ENCODE data around the gene KANK4. TPM values are rescaled to one million over a fixed set of nuclear protein-coding genes. Genes with fewer than 3 reads are reported as not detected.

Gene KANK4
- total and polyA plus RNA-seq, 2 of the 8 experiments (the other 6 are each of a cell fraction or from before 2014, with no cell fraction given), result 0.22 to 0.26 TPM

DNA sequence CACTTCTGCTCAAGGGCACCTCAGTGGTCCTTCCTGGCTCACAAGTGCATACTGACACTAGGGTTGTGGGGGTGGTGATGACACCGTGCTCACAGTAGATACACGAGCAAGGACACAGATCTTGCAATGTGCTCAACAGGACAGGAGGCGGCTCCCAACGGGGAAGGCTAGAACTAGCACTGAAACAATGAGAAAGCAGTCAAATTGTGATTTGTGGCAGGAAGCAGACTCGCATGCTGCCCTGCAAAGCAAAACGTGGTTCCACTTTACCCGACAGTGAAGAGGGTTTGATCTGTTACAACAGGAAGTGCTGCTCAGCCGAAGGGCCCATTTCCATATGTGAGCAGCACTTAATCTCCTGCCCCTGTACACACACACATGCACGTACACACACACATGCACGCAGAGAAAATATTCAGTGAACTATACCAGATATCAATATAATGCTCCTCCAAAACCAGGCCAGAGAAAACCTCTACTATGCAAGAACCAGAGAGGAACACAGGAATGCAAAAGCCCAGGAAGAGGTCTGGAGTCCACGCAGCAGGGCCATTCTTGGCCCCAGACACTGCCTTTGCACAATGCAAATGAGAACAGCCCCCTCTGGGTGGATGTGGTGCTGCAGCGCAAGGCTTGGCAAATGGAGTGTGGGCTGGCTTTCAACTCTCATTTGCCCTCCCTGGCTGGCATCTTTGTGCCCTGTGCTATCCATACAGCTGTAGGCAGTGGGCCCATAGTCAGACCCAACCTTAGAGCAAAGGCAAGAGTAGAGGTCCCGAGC, 47.1 kb downstream of the KANK4 start (continued):
- no peak for TF ChIP-seq CREB1 (IDR thresholded peaks at IDR 0.05)
- TF ChIP-seq KDM1A (IDR thresholded peaks at IDR 0.05; ENCODE audit: borderline replicate concordance, low read length), result no peak
- TF ChIP-seq CBX5 (IDR thresholded peaks at IDR 0.05; ENCODE audit: low read depth, low read length), result no peak
- TF ChIP-seq, protein P1, sequence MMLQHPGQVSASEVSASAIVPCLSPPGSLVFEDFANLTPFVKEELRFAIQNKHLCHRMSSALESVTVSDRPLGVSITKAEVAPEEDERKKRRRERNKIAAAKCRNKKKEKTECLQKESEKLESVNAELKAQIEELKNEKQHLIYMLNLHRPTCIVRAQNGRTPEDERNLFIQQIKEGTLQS (IDR thresholded peaks at IDR 0.05; ENCODE audit: insufficient read depth, low read depth, low read length), result no peak

Data from H1 (cell line).